LNCAP (cell line): ENCODE results near the gene IRF1.

Source experiments
- CTCF ChIP-seq: fragments of 450-650 bp; IDR thresholded peaks from 2 replicates; pipeline ENCODE4 v1.5.1; 2017; ENCODE audit warnings: mild to moderate bottlenecking

Gene IRF1

DNA sequence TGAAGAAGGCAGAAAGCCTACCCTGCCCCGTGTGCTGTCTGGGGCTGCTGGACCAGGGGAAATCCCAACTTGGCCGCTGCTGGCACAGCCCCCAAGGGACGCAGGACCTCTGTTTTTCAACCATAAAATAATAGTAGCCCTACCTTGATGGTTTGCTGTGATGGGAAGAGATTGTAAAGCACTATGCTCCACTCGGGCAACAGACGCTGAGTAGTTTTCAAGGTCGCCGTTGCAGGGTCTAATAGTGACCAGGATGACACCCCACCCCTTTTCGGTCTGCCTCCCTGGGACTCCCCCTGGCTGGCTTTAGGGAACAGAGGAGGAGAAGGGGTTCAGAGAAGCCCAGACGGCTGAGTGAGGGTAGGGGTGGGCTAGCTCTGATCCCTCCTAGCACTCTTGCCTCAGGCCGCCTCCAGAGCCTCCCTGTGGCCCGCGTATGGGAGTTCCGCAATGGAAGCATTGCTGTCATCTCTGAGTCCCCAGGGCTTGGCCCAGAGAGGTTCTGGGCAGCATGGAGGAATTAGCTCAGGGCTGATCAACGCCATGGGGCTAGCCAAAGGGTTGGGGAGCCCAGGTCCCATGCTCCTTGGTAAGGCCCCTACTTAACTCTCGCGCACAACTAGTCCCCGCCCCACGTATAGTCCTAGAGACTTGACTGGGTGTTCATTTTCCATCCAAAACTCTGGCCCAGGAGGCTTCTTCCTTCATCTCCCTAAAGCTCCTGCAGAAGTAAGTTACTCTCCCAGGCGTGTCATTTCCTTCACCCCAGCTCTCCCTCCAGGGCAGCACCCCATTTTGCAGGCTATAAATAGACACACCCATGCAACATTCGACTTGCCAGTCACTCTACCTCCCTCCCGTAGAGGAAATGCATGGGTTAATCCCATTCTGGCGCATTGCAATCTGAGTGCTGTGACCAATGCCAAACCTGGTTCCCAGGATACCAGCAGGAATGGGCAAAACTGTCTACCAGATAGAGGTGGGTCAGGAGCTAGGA is 1.1 kb upstream of the IRF1 start:
- no peak for TF ChIP-seq CTCF

DNA sequence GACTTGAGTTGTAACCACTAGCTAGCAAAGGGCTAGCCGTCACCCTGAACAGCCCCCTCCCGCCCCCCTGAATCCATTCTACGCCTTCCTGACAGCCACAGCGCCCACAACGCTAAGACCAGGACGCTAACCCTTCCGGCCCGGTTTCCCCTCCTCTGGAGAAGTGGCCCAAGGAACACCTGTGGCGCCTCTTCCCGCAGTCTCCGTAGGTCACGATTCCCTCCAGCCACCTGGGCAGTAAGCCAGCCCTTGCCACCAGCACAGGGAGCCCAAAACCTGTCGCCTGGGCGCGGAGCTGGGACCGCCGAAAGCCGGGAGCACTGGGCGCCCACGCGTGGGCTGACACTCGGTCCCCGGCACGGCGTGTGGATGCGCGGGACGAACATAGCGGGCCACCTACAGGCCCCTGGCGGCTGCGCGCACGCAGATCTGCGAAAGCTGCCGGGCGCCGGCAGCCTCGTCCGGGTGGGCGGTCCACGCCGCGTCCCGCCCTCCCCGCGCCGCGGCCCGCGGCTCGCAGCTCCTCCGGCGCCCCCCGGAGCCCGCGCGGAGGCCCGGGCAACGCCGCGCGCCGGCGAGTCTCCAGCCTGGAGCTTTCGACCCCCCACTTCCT is 596 bp downstream of the IRF1 start:
- TF ChIP-seq CTCF = no peak; the same call in 1 of the 2 replicates

GRCh38 chr5:132489051-132489770 is 1.4 kb downstream of the IRF1 start:
- TF ChIP-seq CTCF = no peak

DNA sequence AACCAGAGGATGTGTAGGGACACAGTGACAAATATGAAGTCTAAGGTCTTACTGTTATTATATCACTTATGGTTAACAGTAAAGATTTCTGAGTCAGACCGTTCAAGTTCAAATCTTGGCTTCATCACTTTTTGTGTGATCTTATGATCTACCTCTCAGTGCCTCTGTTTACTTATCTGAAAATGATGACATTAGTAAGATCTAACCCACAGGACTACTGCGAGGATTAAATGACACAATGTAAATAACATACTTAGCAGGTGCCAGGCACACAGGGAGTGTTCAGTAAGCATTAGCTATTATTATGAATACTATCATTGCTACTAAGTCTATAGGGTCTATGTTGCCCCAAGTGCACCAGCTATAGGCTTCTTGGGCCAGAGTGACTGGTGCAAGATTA is 2.0 kb downstream of the IRF1 start:
- TF ChIP-seq CTCF = no peak

DNA sequence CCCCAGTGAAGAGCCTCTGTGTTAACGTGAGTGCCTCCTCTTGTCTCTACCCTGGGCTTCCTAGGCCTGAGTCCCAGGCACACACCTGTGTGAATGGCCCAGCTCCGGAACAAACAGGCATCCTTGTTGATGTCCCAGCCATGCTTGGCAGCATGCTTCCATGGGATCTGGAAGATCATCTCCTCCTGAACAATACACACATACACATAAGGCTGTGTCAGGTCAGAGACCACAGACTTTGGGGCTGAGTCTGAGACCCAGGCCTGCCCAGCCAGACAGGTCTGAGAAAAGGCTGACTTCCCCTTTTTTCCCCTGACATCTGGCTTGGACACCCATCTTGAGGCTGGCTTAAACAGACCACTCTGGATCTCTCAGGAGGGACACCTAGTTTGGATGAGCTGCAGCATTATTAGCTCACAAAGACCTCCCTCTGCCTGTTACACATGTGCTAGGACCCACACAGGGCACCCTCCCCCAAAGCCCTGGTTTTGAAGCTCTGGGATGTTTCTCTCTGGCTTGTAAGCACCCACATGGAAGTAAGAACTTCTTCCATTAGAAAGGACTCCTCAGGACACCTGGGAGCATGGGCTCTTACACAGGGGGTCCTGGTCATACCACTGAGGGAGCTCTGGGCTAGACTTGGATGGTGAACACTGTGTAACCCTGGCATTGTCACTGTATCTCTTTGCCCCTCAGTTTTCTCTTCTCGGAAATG is 2.6 kb downstream of the IRF1 start:
- TF ChIP-seq CTCF = no peak

GRCh38 chr5:132487095-132487428 is 3.5 kb downstream of the IRF1 start:
- TF ChIP-seq CTCF = no peak
